Endothelial cell of umbilical vein (primary cell): Measurements from ENCODE around the gene POP7. TPM values are rescaled to one million over a fixed set of nuclear protein-coding genes. Genes with fewer than 3 reads are reported as not detected.

ENCODE experiments used
- BruUV-seq: library from RNA; stranded (reverse); fragments of 400-500 nt; replicated peaks from 2 replicates; lab custom pipeline; 2021; lab: Mats Ljungman, UMichigan
- CTCF ChIA-PET: fragments of 300-600, 350-600 bp; sonication (Branson Sonifier 250); formaldehyde crosslinking; loops from one replicate; lab custom pipeline; 2021; ENCODE audit warnings: antibody characterized with exemption, inconsistent platforms; lab: Charles Lee
- POLR2A ChIA-PET: fragments of 300-600, 350-600 bp; sonication (Branson Sonifier 250); formaldehyde crosslinking; loops from one replicate; lab custom pipeline; 2021; ENCODE audit warnings: antibody characterized with exemption, inconsistent platforms; lab: Charles Lee
- DNase-seq: peaks from one replicate; pipeline ENCODE4 v3.0.0-alpha.2; 2011; ENCODE audit warnings: low read depth, low spot score
- FAIRE-seq: peaks from 2 replicates; lab custom pipeline; 2011; peaks lifted over from hg19 to GRCh38; lab: Jason Lieb, UNC
- H2AFZ ChIP-seq: 2 replicates; pipeline ENCODE4 v1.6.0; 2012; ENCODE audit warnings: low read depth, low read length, control low read depth, inconsistent platforms
- H3K27ac ChIP-seq: 2 replicates; pipeline ENCODE4 v1.5.1; 2011; ENCODE audit warnings: low read depth, mild to moderate bottlenecking, control low read depth, low read length, moderate library complexity; ENCODE audit not compliant: insufficient read depth
- H3K27me3 ChIP-seq, 2 experiments: 2 replicates each; pipeline versions ENCODE4 v1.6.0 to v1.6.1; 2011; ENCODE audit warnings: low read length in 2 of 2, mixed read lengths in 1 of 2; ENCODE audit not compliant: control insufficient read depth in 2 of 2, insufficient read depth in 2 of 2
- H3K36me3 ChIP-seq, 2 experiments: 2 replicates in 1 of 2; 3 replicates in 1 of 2; pipeline ENCODE4 v1.5.1; 2011; ENCODE audit warnings: low read length in 2 of 2, mild to moderate bottlenecking in 1 of 2, moderate library complexity in 1 of 2; ENCODE audit not compliant: control insufficient read depth in 2 of 2, insufficient read depth in 2 of 2; ENCODE audit errors: extremely low read depth in 1 of 2
- H3K4me1 ChIP-seq: 3 replicates; pipeline ENCODE4 v1.5.1; 2011; ENCODE audit warnings: mild to moderate bottlenecking, low read length; ENCODE audit not compliant: control insufficient read depth, insufficient read depth; ENCODE audit errors: extremely low read depth
- H3K4me2 ChIP-seq: 2 replicates; pipeline ENCODE4 v1.6.1; 2011; ENCODE audit warnings: low read length, control low read depth, mixed read lengths; ENCODE audit not compliant: insufficient read depth
- H3K4me3 ChIP-seq, 3 experiments: fragments of 200-600 bp in 1 of 3; sonication (generic), shearing (Covaris generic) in 1 of 3; replicated peaks in 1 of 3; 2 replicates each; pipeline ENCODE4 v1.5.1; 2011 to 2016; ENCODE audit warnings: control low read depth in 3 of 3, low read length in 3 of 3, mild to moderate bottlenecking in 2 of 3, inconsistent platforms in 1 of 3, low read depth in 1 of 3, moderate library complexity in 1 of 3; ENCODE audit not compliant: insufficient read depth in 1 of 3
- H3K79me2 ChIP-seq: 2 replicates; pipeline ENCODE4 v1.6.0; 2012; ENCODE audit warnings: low read length, inconsistent platforms; ENCODE audit not compliant: control insufficient read depth, insufficient read depth
- H3K9ac ChIP-seq: replicated peaks from 2 replicates; pipeline ENCODE3; 2011; ENCODE audit warnings: low read length, control low read depth; ENCODE audit not compliant: insufficient read depth; ENCODE audit errors: extremely low read depth
- H3K9me1 ChIP-seq: replicated peaks from 3 replicates; pipeline ENCODE4 v1.6.0; 2011; ENCODE audit warnings: mild to moderate bottlenecking, low read length; ENCODE audit not compliant: control insufficient read depth, insufficient read depth; ENCODE audit errors: extremely low read depth
- H3K9me3 ChIP-seq: replicated peaks from 2 replicates; pipeline ENCODE4 v1.5.1; 2012; ENCODE audit warnings: low read length, inconsistent platforms; ENCODE audit not compliant: control insufficient read depth, insufficient read depth
- H4K20me1 ChIP-seq: replicated peaks from 2 replicates; pipeline ENCODE3; 2011; ENCODE audit warnings: mild to moderate bottlenecking, low read length; ENCODE audit not compliant: control insufficient read depth, insufficient read depth; ENCODE audit errors: extremely low read depth
- EZH2 ChIP-seq: IDR thresholded peaks from 2 replicates; pipeline ENCODE4 v1.6.1; 2012; ENCODE audit warnings: borderline replicate concordance, low read depth, mild to moderate bottlenecking, moderate library complexity, low read length, inconsistent platforms; ENCODE audit not compliant: severe bottlenecking
- FOS ChIP-seq: IDR thresholded peaks from 2 replicates; pipeline ENCODE4 v1.6.1; 2011; ENCODE audit warnings: mild to moderate bottlenecking, low read length, moderate library complexity, borderline replicate concordance; ENCODE audit not compliant: insufficient read depth
- GATA2 ChIP-seq: IDR thresholded peaks from 2 replicates; pipeline ENCODE4 v1.7.0; 2011; ENCODE audit warnings: low read depth, mild to moderate bottlenecking, moderate library complexity, mixed read lengths, low read length; ENCODE audit not compliant: insufficient read length, insufficient read depth
- JUN ChIP-seq: IDR thresholded peaks from 2 replicates; pipeline ENCODE4 v1.6.1; 2011; ENCODE audit warnings: borderline replicate concordance, low read depth; ENCODE audit not compliant: insufficient read length, insufficient read depth
- MYC ChIP-seq: IDR thresholded peaks from one replicate; pipeline ENCODE4 v1.6.1; 2011; ENCODE audit warnings: mild to moderate bottlenecking, low read depth, low read length
- POLR2A ChIP-seq: IDR thresholded peaks from 2 replicates; pipeline ENCODE4 v1.6.1; 2012; ENCODE audit warnings: low read depth, mild to moderate bottlenecking, control low read depth, low read length
- POLR2AphosphoS5 ChIP-seq: IDR thresholded peaks from 2 replicates; pipeline ENCODE4 v1.6.1; 2012; ENCODE audit warnings: low read depth, mild to moderate bottlenecking, control low read depth, low read length, moderate library complexity; ENCODE audit not compliant: insufficient read depth
- dilution Hi-C: fragments of 300-500 bp; cut with MboI; formaldehyde crosslinking; loops from one replicate; pipeline ENCODE4 v1.15.0; 2019; ENCODE audit warnings: low sequenced_read_pairs; ENCODE audit not compliant: extremely low pct_ligation_motif_present
- intact Hi-C: fragments of 100-400 bp; cut with micrococcal nuclease; formaldehyde crosslinking; loops from one replicate; pipeline ENCODE4 v1.10.0; 2022
- polyA plus RNA-seq, 4 experiments: library from polyadenylated mRNA; depleted of rRNA in 3 of 4; stranded (reverse) in 3 of 4; unstranded in 1 of 4; fragments of >200 nt; gene quantifications; 2 replicates each; pipeline versions ENCODE4 v1.2.1 to v1.2.3, GENCODE V29; 2011 to 2012; ENCODE audit warnings: missing spikeins in 1 of 4
- total RNA-seq: library from RNA; stranded (reverse); gene quantifications from 2 replicates; pipeline ENCODE4 v1.2.3, GENCODE V29; 2021
- TF ChIP-seq, protein P1 (sequence below), 2 donors: IDR thresholded peaks; 1 replicate in 1 of 2; 2 replicates in 1 of 2; pipeline ENCODE4 v1.5.1; 2011; ENCODE audit warnings: low read length in 2 of 2, mild to moderate bottlenecking in 2 of 2, moderate library complexity in 2 of 2, control low read depth in 1 of 2, inconsistent platforms in 1 of 2, low read depth in 1 of 2; ENCODE audit not compliant: insufficient read depth in 1 of 2; ENCODE audit errors: extremely low read depth in 1 of 2
- TF ChIP-seq, protein P2 (sequence below): IDR thresholded peaks from 2 replicates; pipeline ENCODE4 v1.6.1; 2011; ENCODE audit not compliant: insufficient read depth, insufficient read length

Gene POP7
- total and polyA plus RNA-seq, 2 donors (not counting 3 experiments of a cell fraction or from before 2014, with no cell fraction given) = 47.4 to 48.8 TPM

DNA sequence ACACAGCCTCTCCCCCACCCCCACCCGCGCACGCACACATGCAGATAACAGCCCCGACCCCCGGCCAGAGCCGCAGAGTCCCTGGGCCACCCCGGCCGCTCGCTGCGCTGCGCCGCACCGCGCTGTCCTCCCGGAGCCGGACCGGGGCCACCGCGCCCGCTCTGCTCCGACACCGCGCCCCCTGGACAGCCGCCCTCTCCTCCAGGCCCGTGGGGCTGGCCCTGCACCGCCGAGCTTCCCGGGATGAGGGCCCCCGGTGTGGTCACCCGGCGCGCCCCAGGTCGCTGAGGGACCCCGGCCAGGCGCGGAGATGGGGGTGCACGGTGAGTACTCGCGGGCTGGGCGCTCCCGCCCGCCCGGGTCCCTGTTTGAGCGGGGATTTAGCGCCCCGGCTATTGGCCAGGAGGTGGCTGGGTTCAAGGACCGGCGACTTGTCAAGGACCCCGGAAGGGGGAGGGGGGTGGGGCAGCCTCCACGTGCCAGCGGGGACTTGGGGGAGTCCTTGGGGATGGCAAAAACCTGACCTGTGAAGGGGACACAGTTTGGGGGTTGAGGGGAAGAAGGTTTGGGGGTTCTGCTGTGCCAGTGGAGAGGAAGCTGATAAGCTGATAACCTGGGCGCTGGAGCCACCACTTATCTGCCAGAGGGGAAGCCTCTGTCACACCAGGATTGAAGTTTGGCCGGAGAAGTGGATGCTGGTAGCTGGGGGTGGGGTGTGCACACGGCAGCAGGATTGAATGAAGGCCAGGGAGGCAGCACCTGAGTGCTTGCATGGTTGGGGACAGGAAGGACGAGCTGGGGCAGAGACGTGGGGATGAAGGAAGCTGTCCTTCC is 15.0 kb downstream of the POP7 start:
- H3K27me3 ChIP-seq = peaks cover 29 to 31% of the 10 kb centered on the region in 2 experiments
- BruUV-seq = no TSS peak
- no peaks in the 10 kb centered on the region for H4K20me1 ChIP-seq
- dilution Hi-C loops (loop anchor here (25.0 kb wide), 1 partner anchor 116 kb away; the partner anchor contains the start of gene EPHB4), intact Hi-C loops (no loop called here)
- H3K4me1 ChIP-seq = no peaks in the 10 kb centered on the region
- H3K36me3 ChIP-seq = no peaks in the 10 kb centered on the region
- DNase-seq = no peak
- no peak overlapping the region for H3K9ac ChIP-seq
- H2AFZ ChIP-seq = no peak overlapping the region
- no peak overlapping the region for H3K27ac ChIP-seq
- TF ChIP-seq POLR2AphosphoS5 (no peak), EZH2 (peak; percentile 75), GATA2 (no peak)
- FAIRE-seq = no peak
- no peak overlapping the region for H3K4me3 ChIP-seq
- no peak overlapping the region for H3K4me2 ChIP-seq
- H3K9me3 ChIP-seq = no peaks in the 10 kb centered on the region
- H3K9me1 ChIP-seq = no peaks in the 10 kb centered on the region
- POLR2A ChIA-PET = no interaction called here
- no peaks in the 10 kb centered on the region for H3K79me2 ChIP-seq
- CTCF ChIA-PET = interaction anchor here (1.1 to 1.8 kb wide), 3 partner anchors 15 to 132 kb away, joined by 3 to 5 read pairs (median 4); partner anchors contain the start of genes MOSPD3 and POP7

DNA sequence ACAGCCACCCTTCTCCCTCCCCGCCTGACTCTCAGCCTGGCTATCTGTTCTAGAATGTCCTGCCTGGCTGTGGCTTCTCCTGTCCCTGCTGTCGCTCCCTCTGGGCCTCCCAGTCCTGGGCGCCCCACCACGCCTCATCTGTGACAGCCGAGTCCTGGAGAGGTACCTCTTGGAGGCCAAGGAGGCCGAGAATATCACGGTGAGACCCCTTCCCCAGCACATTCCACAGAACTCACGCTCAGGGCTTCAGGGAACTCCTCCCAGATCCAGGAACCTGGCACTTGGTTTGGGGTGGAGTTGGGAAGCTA is 15.5 kb downstream of the POP7 start:
- POLR2A ChIA-PET = no interaction called here
- no peak overlapping the region for H3K27ac ChIP-seq

More for the DNA sequence above, 15.5 kb downstream of the POP7 start:
- TF ChIP-seq POLR2A (no peak), EZH2 (no peak), MYC (no peak), POLR2AphosphoS5 (no peak), GATA2 (no peak), FOS (no peak), JUN (no peak)
- TF ChIP-seq, protein P1, sequence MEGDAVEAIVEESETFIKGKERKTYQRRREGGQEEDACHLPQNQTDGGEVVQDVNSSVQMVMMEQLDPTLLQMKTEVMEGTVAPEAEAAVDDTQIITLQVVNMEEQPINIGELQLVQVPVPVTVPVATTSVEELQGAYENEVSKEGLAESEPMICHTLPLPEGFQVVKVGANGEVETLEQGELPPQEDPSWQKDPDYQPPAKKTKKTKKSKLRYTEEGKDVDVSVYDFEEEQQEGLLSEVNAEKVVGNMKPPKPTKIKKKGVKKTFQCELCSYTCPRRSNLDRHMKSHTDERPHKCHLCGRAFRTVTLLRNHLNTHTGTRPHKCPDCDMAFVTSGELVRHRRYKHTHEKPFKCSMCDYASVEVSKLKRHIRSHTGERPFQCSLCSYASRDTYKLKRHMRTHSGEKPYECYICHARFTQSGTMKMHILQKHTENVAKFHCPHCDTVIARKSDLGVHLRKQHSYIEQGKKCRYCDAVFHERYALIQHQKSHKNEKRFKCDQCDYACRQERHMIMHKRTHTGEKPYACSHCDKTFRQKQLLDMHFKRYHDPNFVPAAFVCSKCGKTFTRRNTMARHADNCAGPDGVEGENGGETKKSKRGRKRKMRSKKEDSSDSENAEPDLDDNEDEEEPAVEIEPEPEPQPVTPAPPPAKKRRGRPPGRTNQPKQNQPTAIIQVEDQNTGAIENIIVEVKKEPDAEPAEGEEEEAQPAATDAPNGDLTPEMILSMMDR (IDR thresholded peaks at IDR 0.05; ENCODE audit: extremely low read depth in 1 of 2, insufficient read depth in 1 of 2, low read depth in 1 of 2, low read length in 2 of 2) = no peak
- TF ChIP-seq, protein P2, sequence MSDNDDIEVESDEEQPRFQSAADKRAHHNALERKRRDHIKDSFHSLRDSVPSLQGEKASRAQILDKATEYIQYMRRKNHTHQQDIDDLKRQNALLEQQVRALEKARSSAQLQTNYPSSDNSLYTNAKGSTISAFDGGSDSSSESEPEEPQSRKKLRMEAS = no peak
- no peaks in the 10 kb centered on the region for H3K79me2 ChIP-seq
- no peaks in the 10 kb centered on the region for H3K4me1 ChIP-seq
- no peak for FAIRE-seq
- H3K9me1 ChIP-seq = no peaks in the 10 kb centered on the region
- H3K9ac ChIP-seq = no peak overlapping the region
- H2AFZ ChIP-seq = no peak overlapping the region
- no peak for DNase-seq
- no peaks in the 10 kb centered on the region for H4K20me1 ChIP-seq
- dilution Hi-C loops = loop anchor here (25.0 kb wide), 1 partner anchor 116 kb away; the partner anchor contains the start of gene EPHB4
- H3K36me3 ChIP-seq = no peaks in the 10 kb centered on the region
- intact Hi-C loops = no loop called here
- BruUV-seq = no TSS peak
- no peak overlapping the region for H3K4me3 ChIP-seq
- H3K9me3 ChIP-seq = no peaks in the 10 kb centered on the region
- CTCF ChIA-PET = interaction anchor here (1.1 to 1.8 kb wide), 2 partner anchors 16 to 133 kb away, joined by 4 to 5 read pairs; partner anchors contain the start of gene POP7
- H3K27me3 ChIP-seq = peaks cover 29 to 31% of the 10 kb centered on the region in 2 experiments
- H3K4me2 ChIP-seq = no peak overlapping the region
